ENCODE data around the gene SMPX.

- TF ChIP-seq TAF1 (IDR thresholded peaks at IDR 0.05; ENCODE audit: borderline replicate concordance, insufficient read depth, low read length) = no peak
- TF ChIP-seq, protein P1, sequence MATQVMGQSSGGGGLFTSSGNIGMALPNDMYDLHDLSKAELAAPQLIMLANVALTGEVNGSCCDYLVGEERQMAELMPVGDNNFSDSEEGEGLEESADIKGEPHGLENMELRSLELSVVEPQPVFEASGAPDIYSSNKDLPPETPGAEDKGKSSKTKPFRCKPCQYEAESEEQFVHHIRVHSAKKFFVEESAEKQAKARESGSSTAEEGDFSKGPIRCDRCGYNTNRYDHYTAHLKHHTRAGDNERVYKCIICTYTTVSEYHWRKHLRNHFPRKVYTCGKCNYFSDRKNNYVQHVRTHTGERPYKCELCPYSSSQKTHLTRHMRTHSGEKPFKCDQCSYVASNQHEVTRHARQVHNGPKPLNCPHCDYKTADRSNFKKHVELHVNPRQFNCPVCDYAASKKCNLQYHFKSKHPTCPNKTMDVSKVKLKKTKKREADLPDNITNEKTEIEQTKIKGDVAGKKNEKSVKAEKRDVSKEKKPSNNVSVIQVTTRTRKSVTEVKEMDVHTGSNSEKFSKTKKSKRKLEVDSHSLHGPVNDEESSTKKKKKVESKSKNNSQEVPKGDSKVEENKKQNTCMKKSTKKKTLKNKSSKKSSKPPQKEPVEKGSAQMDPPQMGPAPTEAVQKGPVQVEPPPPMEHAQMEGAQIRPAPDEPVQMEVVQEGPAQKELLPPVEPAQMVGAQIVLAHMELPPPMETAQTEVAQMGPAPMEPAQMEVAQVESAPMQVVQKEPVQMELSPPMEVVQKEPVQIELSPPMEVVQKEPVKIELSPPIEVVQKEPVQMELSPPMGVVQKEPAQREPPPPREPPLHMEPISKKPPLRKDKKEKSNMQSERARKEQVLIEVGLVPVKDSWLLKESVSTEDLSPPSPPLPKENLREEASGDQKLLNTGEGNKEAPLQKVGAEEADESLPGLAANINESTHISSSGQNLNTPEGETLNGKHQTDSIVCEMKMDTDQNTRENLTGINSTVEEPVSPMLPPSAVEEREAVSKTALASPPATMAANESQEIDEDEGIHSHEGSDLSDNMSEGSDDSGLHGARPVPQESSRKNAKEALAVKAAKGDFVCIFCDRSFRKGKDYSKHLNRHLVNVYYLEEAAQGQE (IDR thresholded peaks at IDR 0.05; ENCODE audit: insufficient read depth in 1 of 2, low read depth in 2 of 2, low read length in 2 of 2) = no peak
Observed at GRCh38 chrX:21678048-21678612, 79.8 kb downstream of the SMPX start.

All from PFSK-1 (cell line).